GM12872 (cell line): ENCODE data around the gene PLN.
A peak's percentile ranks its signal among the peaks of the same experiment; 100 is the strongest.

Experiments used
- TF ChIP-seq, protein P1 (sequence below): IDR thresholded peaks from 3 replicates; pipeline ENCODE4 v1.5.1; 2011; ENCODE audit warnings: low read depth, mild to moderate bottlenecking, low read length, moderate library complexity; ENCODE audit not compliant: insufficient read depth

The PLN gene

DNA sequence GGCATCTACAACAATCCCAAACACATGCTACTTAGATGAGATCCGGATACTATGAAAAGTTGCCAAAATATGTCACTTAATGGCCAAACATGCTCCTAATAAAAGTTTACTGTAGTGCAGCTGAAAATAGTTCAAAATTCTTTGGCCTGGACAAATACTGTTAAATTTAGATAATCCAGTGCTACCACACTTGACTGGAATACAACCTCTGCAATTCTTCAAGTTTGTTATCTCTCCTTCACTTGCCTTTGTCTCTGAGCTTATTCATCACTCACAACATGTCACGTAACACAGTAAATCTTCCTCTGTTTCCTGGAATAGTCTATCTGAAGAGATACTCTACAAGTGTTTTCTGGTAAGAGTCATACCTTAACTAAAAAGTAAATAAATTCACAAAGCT lies 10.5 kb upstream of the PLN start:
- TF ChIP-seq, protein P1, sequence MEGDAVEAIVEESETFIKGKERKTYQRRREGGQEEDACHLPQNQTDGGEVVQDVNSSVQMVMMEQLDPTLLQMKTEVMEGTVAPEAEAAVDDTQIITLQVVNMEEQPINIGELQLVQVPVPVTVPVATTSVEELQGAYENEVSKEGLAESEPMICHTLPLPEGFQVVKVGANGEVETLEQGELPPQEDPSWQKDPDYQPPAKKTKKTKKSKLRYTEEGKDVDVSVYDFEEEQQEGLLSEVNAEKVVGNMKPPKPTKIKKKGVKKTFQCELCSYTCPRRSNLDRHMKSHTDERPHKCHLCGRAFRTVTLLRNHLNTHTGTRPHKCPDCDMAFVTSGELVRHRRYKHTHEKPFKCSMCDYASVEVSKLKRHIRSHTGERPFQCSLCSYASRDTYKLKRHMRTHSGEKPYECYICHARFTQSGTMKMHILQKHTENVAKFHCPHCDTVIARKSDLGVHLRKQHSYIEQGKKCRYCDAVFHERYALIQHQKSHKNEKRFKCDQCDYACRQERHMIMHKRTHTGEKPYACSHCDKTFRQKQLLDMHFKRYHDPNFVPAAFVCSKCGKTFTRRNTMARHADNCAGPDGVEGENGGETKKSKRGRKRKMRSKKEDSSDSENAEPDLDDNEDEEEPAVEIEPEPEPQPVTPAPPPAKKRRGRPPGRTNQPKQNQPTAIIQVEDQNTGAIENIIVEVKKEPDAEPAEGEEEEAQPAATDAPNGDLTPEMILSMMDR: no peak

DNA sequence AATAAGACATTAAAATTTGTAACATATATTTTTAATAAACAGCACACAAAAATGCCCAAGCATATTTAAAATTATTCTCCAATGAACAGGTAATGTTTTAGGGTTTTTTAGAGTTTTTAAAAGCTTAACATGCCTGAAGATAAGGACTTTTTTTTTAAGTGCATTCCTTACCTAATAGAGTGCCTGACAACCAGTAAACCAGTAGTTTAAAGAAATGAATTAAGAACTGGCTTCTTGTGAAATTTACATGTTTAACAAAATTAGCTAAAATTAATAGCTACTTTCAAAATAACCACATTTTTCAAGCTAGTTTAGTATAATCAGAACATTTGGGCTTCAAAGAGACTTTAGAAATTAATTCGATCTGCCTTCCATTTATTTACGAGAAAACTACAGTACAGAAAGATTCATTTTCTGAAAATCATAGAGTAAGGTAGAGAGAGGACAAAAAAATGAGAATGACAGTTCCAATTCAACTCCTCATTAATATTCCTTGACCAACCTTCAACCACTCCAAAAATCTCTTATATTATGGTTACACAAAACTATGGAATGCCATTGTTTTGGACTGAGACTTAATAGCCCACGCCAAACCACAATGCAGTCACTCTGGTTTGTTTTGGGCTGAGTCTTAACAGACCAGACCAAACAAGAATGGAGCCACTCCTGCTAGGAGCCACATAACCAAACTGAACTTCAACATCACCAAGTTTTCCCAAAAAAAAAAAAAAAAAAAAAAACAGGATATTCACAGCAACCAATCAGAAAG lies 5.7 kb upstream of the PLN start:
- TF ChIP-seq, protein P1: no peak

DNA sequence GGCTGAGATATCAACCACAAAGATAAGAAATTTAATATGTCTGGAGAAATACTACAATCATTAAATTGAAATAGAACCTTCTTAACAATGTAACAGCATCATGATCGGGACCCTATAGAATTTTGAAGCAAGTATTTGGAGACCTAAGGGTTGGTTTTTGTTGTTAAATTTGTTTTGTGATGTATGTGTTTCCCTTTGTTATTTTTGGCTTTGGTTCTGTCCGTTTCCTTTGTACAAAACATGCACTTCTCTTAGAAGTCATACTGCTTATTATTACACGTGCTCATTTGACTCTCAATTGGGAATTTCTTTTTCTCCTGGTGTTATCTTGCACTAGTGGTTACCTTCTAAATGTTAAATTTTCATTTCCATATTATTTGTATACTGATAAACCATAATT lies 4.0 kb upstream of the PLN start:
- TF ChIP-seq, protein P1: no peak

DNA sequence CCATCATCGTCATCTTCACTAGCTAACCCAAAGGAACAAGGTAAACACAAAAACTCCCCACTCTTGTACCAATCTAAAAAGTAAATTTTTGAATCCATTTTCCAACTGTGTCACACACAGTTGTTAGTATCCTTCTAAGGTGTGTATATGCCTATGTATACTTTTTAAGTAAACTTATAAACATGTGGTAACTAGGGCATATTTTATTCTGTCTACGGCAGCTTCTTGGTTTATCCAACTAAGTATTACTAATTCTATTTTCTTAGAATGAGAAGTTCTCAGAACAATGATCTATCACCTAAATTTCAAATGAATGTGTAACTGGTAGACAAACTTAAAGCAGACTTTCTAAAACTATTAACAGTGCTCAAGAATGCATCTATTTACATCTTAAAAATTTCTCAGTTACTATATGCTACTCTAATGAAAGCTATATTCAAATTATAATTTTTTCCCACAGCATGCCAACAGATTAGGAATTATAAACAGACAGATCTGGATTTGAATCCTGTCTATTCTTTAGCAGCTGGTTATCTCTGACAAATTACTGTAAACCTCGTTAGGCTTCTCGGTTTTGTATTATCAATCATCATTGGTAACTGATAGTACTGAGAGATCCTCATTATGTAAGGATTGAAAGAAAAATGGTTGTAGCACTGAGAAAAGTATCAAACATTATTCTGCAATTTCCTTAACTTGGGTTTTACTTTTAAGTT lies 1.8 kb upstream of the PLN start:
- TF ChIP-seq, protein P1: no peak

DNA sequence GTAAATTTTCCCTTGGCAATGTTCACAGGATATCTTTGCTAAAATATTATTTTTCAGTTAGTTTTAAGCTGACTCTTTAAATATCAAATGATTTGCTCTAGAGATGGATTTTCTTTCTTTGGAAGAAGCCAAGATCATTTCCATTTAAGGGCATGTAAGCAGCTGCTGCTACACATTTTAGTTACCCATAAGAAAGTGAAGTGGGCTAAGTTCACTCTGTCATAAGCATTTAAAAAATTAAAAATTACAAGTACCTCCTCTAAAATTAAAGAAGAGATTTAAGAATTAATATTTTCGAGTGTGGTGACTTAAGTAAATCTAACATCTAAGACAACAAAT lies 1.2 kb upstream of the PLN start:
- TF ChIP-seq, protein P1: no peak

DNA sequence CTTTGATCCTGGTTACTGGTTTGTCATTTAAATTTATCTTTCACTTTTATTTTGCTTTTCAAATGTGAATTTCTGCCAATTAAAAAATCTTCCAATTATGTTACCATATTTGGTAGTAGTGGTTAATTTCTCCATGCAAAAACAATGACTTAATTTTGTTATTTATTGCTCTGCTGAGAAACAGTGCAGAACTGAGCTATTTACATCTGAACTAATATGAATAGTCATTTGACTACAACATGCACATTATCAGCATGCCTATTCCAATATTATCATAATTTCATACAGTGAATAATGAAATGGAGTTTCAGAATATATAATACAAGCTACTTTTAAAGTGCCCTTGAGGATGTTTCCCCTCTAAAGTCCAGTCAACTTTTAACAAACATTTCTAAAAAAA lies 517 bp downstream of the PLN start:
- TF ChIP-seq, protein P1: no peak

DNA sequence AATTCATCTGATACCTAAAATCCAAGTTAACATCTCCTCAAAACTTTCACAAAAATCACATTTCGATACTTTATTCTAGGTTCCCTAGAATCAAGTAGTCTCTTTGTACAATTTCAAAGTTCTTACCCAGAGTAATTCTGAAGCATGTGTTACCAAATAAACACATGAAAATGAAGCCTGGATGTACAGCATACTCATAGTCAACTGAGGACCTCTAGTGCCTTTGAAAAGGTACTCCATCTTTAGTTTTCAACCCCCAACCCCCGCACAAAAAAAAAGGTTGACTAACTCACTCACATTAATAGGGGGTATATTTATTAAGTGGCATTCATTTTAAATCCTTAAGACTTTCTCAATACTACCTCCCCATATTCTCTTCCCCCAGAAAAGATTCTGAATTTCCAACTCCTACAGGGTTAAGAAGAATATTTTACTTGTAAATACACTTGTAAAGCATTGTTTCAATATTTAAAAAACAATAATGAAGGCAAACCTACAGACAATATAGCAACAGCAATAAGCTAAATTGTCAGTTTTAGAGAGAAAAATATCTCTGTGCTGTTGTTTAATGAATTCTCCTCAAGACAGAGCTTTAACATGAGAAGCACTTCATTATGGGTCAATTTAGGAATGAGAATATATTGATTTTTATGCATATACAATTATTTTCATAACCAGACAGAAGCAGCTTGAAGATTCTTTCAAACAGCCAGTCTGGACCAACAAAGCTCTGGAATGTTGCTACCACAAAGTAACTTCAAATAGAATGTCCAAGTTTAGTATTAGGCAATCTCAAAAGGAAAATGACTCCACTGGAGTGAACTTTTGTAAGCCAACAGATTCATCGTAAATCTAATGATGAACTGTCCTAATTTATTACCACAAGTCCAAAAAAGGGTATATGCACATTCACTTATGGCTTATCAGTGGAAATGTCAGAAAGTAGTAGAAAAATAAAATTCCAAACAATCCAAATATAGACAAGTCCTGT lies 3.3 kb downstream of the PLN start:
- TF ChIP-seq, protein P1: peak; percentile 61
